GM21390 (cell line): Measurements from ENCODE around the gene PNMA8A.
"Not testable (repeated sequence)": the region's sequence is repeated elsewhere in the genome, so short reads cannot be mapped to it uniquely, and the experiment has no call there.

Experiments
- ATAC-seq: cut with Tn5 transposase; IDR thresholded peaks from one replicate; pipeline ENCODE4 v1.9.1; 2021; ENCODE audit not compliant: unreplicated experiment

PNMA8A gene

GRCh38 chr19:46471116-46471733 lies at the start of gene PNMA8A:
Gene PNMA8A (minus strand): TSS chr19:46471563. CDS start chr19:46471035, 528 bp downstream.
- ATAC-seq, result no peak

DNA sequence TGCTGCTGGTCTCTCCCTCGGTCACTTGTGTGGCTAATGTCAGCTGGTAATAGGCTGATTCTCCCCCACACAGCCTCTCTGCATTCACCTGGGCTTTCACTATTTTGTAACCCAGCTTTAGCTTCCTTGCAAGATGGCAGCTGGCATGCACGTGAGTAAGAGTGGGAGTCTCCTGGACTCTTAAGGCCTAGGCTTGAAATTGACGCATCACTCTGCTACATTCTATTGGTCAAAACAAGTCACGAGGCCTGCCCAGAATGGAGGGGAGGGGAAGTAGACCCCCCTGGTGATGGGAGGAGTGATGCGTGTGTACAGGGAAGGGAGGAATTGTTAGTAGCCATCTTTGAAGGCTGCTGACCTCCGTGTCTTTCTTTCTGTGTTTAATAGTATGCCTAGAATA lies 49.3 kb upstream of the PNMA8A start:
- no peak for ATAC-seq

DNA sequence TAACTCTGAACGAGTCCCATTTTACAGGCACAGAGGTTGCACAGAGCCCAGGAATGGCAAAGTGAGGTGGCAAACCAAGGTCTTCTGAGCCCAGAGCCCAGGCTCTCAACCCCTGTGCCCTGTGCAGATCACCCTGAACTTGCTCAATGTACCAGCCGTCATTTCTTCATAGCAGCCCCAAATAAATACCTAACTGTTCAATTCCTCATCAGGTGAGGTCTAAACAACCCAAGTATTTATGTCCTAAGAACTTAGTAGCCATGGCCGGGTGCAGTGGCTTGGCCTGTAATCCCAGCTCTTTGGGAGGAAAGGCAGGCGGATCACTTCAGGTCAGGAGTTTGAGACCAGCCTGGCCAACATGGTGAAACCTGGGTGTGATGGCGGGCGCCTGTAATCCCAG lies 46.1 kb upstream of the PNMA8A start:
- no peak for ATAC-seq

- no peak for ATAC-seq
Measured at GRCh38 chr19:46515879-46516350, 44.6 kb upstream of the PNMA8A start.

GRCh38 chr19:46515290-46515609 lies 43.9 kb upstream of the PNMA8A start:
- no peak for ATAC-seq

GRCh38 chr19:46514589-46515289 lies 43.4 kb upstream of the PNMA8A start:
- no peak for ATAC-seq

- ATAC-seq, result no peak
Measured at GRCh38 chr19:46513461-46514236, 42.3 kb upstream of the PNMA8A start.

- ATAC-seq, result no peak
Measured at GRCh38 chr19:46511237-46511636, 39.9 kb upstream of the PNMA8A start.

- ATAC-seq, result no peak
Measured at GRCh38 chr19:46508206-46508605, 36.8 kb upstream of the PNMA8A start.

DNA sequence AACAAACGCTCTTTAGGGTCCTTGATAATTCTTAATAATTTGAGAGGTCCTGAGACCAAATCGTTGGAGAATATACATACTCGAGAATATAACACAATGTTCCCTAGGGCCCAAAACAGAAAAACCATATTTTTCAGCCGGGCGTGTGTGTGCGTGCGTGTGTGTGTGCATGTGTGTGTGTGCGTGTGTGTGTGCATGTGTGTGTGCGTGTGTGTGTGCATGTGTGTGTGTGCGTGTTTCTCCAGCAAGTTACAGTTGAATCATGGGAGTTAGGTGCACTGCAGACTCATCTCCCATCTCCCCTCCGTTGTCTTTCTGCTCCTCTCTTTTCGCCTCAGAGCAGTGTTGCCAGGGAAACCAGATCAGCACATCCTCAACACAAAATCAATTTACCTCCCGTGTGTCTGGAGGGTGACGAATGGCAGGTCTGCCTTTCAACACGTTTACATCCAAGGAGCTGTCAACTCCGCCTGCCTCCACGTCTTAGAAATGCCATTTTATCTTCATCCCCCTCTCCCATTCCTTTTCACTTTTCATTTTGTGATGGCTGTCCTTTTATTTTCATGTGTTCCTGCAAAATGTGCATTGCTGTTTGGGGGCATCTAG lies 32.6 kb upstream of the PNMA8A start:
- no peak for ATAC-seq

DNA sequence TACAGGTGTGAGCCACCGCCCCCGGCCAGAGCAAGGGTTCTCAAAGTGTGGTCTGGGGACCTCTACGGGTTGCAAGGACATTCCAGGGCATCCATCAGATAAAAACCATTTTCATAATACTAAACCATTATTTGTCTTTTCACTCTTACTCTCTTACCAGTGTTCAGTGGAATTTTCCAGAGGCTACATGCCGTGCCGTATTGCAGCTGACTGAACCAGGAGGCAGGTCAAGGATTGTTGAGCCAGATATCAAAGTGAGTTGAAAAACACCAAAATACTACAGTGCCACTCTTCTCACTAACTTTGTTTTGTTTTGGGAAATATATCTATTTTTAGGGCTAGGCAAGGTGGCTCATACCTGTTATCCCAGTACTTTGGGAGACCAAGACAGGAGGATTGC lies 31.5 kb upstream of the PNMA8A start:
- no peak for ATAC-seq

- ATAC-seq, result no peak
Measured at GRCh38 chr19:46499692-46500091, 28.3 kb upstream of the PNMA8A start.

GRCh38 chr19:46497773-46498172 lies 26.4 kb upstream of the PNMA8A start:
- ATAC-seq, result no peak

DNA sequence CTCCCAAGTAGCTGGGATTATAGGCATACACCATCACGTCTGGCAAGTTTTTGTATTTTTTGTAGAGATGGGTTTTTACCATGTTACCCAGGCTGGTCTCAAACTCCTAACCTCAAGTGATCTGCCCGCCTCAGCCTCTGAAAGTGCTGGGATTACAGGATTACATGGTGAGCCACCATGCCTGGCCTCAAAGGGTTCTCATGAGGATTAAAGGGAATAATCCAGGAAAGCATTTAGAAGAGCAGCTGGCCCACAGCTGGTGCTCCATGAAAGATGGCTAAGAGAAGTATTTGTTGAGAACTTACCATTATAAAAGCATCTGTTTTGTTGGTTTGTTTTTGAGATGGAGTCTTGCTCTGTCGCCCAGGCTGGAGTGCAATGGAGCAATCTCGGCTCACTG lies 25.5 kb upstream of the PNMA8A start:
- not testable (repeated sequence) for ATAC-seq

GRCh38 chr19:46496304-46496703 lies 24.9 kb upstream of the PNMA8A start:
- no peak for ATAC-seq

DNA sequence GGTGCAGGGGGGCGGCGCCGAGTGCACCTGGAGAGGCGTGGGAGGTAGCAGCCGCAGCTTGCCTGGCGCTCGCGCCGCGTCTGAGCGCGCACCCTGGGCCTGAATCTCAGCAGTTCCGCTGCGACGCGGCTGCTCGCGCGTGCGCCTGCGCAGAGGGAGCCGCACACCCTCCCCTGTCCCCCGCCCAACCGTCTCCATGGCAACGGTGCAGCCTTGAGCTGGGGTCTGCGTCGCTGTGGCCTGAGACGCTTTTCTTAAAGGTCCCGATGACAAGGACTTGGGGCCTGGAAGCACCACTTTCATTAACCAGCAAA lies 24.4 kb upstream of the PNMA8A start, which contains the start of gene PNMA8B:
TSS of gene PNMA8B (minus strand) at position 82 of the 314 bp plus-strand sequence. CDS start 402 bp downstream, outside the sequence.
- no peak for ATAC-seq

DNA sequence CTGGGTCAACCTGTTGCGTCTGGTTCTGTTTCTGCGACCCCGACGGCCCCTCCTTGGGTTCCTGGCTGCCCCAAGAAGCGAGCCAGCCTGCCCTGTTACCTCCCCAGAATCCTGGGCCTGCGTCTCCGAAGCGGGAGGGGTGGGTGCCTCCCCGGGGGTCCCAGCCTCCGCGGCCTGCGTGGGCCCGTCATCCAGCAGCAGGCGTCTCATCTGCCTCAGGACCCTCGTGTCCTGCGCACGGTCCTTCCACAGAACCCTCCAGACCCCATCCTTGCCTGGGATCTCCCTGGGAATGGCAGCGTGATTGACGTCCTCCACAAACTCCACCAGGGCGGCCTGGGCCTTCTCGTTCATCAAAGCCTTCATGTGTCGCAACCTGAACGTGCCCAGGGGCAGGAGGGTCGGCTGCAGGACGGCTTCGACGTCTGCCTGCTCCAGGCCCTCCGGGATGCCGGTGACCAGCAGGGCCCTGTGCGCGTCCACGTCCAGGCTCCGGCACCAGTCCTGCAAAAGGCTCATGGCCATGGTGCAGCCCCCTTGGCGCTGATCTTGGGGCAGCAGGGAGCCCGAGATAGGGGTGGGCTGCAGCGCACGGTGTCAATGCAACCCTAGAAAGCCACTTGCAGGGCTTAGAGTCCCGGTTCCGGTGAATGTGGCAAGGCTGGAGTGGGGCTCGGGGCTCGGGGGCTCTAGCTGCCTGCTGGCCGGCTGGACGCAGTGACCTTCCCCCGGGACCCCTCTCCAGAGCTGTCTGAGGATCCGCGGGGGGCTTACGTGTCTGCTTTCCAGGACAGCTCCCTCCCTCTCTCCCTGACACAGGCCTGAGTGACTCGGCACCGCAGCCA lies 23.8 kb upstream of the PNMA8A start:
- no peak for ATAC-seq

DNA sequence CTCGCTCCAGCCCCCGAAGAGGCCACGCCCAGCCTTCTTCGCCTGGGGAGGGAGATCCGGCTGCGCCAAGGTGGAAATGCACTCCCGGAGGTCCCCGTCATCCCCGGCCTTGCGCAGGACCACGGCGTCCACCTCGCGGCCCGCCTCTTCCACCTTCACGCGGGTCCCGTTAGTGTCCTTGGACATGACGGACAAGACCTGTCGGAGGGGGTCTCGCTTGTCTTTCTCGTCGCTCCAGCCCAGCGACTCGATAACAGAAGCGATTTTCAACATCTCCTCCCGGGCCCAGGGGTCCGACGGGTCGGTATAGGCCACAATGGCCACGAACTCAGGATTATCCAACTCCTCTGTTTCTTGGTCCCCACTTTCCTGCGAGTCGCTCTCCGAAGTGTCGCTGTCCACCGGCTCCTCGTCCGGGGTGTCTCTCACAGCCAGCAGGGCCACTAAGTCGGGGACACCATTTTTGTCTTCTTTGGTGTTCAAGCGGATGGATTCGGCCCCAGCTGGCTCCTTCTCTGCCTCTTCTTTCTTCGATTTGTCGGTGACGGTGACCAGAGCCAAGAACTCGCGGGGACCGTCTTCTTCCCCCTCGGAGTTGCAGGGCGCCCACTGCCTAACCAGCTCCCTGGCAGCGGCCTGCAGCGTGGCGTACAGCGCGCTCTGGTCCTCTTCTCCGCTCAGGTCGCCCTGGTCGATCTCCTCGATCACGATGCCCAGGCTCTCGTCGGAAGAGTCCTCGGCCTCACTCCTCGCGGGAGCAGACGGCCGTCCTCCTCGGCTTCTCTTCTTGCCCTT lies 23.0 kb upstream of the PNMA8A start:
- no peak for ATAC-seq

DNA sequence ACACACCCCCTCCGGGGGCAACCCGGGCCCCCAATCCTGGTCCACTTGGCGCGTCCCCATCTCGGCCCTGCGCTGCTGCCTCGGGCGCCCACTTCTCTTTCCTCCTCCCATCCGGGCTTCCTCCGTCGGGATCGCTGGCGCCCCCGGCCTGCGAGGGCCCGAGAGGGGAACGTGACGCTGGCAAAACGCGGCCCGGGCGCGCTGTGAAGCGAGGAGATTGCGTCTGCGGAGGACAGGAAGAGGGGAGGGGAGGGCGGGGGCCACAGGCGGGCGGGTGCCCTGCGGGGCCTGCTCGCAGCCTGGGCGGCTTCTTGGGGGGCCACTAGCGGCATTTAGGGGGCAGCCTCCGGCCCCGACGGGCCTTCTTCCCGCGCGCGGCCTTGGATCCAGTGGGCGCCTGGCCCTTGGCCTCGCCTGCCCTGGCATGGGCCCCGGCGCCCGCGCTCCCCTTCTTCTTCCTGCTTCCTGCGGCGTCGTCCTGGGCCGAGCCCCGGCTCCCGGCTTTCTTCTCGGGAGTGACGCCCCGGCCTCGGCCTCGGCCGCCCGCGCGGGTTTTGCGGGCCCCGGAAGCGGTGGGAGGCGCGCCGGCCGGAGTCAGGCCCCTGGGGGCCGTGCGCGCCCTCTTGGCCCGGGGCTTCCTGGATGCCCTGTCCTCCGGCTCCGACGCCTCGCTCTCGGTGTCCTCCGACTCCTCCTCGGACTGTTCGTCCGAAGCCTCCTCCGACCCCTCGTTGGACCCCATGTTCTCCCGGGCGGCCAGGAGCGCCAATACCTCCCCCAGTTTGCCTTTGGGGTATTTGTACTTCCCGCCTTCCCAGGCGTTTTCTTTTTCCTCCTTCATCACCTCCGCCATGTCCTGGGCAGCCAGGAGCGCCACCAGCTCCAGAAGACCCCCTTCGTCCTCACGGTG lies 22.1 kb upstream of the PNMA8A start:
- no peak for ATAC-seq
